ENCODE data around the gene HYOU1.
"Not testable (repeated sequence)": the region's sequence is repeated elsewhere in the genome, so short reads cannot be mapped to it uniquely, and the experiment has no call there.

HYOU1 gene

GRCh38 chr11:119057000-119057769 is at the start of gene HYOU1:
Gene HYOU1, minus strand, starts transcription at chr11:119057205. Its CDS starts 1,045 bp downstream, at chr11:119056160.
- peak; percentile 95 to 99 (median 98) for DNase-seq (ENCODE audit: low read depth in 3 of 3)

DNA sequence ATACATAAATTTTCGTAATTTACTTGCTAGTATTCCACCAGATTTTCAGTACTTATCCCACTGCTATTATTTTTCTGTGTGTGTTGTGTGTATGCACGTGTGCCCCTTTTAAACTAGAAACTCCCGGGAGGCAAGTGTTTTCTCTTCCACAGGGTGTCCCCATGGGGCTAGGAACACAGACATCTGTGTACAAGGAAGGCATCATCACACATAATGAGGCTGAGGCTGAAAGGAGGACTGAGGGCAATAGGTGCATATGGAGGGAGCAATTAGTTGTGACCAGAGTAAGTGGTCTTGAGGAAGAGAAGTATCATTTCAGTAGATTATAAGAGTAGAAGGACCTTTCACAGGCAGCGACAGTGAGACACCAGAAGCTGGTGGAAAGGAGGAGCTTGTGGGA is 46.8 kb upstream of the HYOU1 start:
- DNase-seq (ENCODE audit: low read depth in 3 of 3): no peak

DNA sequence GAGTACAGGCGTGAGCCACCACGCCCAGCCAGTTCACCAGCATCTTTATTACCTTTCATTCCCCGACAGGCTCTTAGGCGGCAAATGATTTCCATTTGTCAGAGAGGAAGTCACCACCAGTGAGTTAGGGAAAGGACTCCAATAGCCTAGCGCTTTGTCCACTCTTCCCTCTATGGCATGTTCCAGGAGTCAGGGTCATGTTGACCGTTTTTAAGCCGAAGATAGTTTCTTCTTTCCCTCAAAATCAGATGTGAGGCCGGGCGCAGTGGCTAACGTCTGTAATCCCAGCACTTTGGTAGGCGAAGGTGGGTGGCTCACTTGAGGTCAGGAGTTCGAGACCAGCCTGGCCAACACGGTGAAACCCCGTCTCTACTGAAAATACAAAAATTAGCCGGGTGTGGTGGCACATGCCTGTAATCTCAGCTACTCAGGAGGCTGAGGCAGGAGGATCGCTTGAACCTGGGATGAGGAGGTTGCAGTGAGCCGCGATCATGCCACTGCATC is 46.2 kb upstream of the HYOU1 start:
- not testable (repeated sequence) for DNase-seq (ENCODE audit: low read depth in 3 of 3)

GRCh38 chr11:119101759-119102423 is 44.9 kb upstream of the HYOU1 start, which contains the start of gene DPAGT1:
Gene DPAGT1, minus strand, starts transcription at chr11:119101853. Its CDS starts 198 bp downstream, at chr11:119101655.
- peak; percentile 65 to 78 (median 67) for DNase-seq (ENCODE audit: low read depth in 3 of 3)

GRCh38 chr11:119100994-119101758 is 44.2 kb upstream of the HYOU1 start:
- no peak for DNase-seq (ENCODE audit: low read depth in 3 of 3)

DNA sequence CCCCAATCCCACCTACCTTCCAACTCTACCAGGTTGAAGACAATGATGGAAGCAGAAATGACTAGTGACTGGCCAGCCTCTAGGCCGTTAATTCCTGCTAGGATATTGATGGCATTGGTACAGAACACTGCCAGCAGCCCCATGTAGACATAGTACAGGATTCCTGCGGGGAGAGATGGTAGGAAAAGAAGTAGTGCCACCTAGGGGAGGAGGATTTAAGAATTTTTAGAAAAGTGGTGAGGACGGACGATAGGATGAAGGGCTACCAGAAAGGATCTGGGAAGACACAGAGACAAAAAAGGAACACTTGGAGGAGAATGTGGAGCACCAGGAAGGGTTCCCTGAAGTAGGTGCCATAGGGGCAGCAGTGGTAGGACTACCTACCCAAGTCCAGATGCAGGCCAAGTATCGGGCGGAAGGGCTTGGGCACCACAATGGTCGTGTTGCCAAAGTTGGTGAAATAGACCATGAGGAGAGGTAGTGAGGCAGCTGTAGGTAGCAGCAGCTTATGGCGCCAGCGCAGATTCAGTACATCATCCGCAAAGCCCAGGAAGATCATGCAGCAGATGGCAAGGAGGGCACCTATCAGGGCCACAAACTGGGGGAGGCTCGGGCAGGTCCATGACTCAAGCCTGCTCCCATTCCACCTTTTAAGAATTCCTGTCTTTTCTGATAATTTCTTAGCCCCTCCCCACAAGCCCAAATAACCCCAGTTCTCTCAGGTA is 43.4 kb upstream of the HYOU1 start:
- no peak for DNase-seq (ENCODE audit: low read depth in 3 of 3)

- DNase-seq (ENCODE audit: low read depth in 3 of 3): no peak
Measured at GRCh38 chr11:119099711-119100110, 42.7 kb upstream of the HYOU1 start.

GRCh38 chr11:119095066-119095880 is 38.3 kb upstream of the HYOU1 start:
- DNase-seq (ENCODE audit: low read depth in 3 of 3): peak; percentile 96 to 99 (median 99)

DNA sequence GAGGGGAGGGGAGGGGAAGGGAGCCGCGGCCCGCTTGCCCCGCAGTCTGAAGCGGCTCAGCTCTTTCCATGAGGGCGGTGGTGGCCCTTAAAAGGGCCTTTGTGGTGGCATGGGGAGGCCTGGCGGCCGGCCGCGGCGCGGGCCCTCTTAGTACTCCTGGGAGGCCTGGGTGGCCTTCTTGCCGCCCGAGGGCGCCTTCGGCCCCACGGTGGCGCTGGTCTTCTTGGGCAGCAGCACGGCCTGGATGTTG is 37.7 kb upstream of the HYOU1 start:
- peak in 1 of 3 experiments; percentile 35 for DNase-seq (ENCODE audit: low read depth in 3 of 3)

DNA sequence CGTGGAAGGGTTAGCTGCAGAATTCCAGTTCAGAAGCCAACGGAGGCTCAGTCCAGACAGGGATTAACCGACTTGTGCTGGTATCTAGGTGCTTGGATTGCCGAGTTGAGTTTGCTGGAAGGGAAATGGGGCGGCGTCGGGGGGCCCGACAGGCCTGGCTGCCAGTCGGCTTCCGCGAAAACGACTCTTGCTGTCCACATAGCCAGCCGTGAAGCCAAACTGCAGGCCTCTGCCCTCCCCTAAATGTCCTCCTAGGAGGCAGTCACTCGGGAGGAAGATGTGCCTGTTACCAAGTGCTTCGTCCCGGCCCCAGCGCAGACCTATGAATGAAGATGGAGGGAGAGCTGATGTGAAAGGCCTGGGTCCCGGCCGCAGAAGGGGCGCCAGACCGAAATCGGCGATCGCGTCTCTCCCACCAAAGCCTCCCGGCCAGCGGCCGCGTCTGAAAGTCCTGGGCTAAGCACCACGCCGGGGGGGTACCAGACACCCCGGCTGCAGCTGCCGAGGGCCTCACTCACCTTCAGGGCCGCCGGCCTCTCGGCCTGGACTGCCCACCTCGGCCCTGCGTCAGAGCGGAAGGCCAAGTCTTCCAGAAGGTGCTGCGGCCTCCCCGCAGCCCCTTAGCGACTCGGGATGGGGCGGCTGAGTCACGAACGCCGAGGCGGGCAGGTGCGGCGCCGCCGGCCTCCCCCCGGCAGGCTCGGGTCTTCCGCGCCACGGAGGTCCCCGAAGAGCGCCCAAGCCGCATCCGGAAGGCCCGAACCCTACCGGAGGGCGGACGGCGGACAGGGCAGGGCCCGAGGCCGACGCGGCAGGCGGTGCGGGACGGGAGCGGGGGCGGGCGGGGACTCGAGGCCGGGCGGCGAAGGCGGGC is 37.2 kb upstream of the HYOU1 start:
- DNase-seq (ENCODE audit: low read depth in 3 of 3): peak in 2 of 3 experiments; percentile 29 to 41

GRCh38 chr11:119092880-119093842 is 36.2 kb upstream of the HYOU1 start:
- DNase-seq (ENCODE audit: low read depth in 3 of 3): no peak

DNA sequence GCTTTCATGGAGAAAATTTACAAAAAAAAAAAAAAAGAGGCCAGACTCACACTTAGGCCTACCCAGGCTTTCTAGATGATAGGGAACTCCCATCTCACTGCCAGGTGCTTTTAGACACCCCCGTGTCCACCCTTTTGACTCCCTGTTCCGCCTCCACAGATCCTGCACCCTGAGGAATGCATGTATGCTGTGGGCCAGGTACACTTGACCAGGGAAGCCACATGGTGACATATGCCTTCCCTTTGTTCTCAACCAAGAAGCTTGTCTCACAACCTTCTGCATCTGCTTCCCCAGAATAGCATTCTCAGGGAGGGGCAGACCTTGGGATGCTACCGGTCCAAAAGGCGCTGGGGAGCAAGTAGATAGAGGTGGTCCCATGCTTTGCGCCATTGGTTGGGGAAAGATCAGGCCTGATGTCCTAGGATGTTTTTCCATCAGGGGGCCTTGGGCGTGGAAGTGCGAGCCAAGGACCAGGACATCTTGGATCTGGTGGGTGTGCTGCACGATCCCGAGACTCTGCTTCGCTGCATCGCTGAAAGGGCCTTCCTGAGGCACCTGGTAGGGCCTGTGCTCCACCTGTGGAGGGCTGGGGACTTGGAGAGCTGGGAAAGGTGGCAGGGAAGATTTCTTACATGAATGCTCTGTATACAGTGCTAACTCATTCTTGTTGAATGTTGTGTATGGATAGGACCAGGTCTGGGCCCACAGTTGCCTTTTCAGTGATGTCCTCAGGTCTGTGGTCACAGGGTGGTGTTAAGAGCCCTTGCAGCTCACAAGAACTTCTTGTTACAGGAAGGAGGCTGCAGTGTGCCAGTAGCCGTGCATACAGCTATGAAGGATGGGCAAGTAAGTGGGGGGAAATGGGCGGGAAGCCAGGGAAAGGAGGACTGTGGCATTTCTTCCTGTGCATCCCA is 35.2 kb upstream of the HYOU1 start:
- DNase-seq (ENCODE audit: low read depth in 3 of 3): no peak

- DNase-seq (ENCODE audit: low read depth in 3 of 3): no peak
Measured at GRCh38 chr11:119091178-119091577, 34.2 kb upstream of the HYOU1 start.

DNA sequence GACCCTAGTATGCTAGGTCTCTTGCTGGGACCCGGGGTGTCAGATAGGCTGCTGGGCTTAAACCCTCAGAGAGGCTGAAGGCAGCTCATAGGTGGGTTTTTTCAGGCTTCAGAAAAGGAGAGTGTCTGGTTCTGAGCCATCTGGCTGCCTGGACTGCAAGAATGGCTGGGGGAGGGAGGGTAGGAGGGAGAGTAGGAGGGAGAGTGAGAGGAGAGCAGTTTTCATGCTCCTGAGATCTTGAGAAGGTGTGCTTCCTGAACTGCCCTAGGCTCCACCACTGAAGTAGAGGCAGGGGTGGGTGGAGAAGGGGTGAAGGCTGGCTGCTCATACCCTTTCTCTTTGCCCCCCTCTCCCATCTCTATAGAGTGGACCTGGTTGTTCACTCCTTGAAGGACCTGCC is 32.3 kb upstream of the HYOU1 start:
- no peak for DNase-seq (ENCODE audit: low read depth in 3 of 3)

DNA sequence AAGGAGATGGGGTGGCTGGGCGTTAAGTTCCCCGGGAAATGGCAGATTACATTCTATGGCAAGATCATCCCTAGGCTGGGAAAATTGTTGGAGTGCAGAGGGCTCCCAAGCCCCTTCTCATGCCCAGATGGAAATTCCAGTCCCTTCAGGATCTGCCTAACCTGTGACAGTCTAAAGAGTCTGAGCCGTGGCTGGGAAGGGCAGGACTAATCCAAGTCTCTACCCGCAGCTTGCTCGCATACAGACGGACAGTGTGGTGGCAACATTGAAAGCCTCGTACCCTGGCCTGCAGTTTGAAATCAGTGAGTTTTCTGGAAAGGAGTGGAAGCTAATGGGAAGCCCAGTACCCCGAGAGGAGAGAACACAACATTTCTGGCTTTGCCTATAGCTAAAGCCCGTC is 31.4 kb upstream of the HYOU1 start:
- no peak for DNase-seq (ENCODE audit: low read depth in 3 of 3)

DNA sequence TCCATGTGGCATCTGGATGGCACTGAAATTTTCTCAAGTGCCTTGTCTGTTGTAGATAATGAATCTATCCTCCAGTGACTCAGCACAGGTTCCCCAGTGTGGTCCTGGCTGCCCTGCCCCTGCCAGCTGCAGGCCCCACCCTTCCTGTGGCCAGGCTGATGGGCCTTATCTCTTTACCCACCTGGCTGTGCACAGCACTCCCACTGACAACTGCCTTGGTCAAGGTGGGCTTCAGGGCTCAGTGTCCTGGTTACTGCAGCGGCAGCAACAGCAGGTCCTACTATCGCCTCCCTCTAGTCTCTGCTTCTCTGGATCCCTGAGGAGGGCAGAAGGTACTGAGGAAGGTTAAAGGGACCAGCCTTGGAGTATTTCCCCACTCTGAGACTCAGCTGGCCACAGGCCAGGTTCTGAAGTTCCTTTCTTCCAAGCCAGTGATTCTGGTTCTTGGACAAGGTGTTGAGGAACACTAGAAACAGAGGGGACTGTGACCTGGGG is 30.8 kb upstream of the HYOU1 start:
- DNase-seq (ENCODE audit: low read depth in 3 of 3): no peak

- DNase-seq (ENCODE audit: low read depth in 3 of 3): no peak
Measured at GRCh38 chr11:119087123-119087522, 30.1 kb upstream of the HYOU1 start.
